Loucy (cell line): Measurements from ENCODE around the gene SNAPC2.

ENCODE experiments used
- H2AFZ ChIP-seq: fragments of 200-600 bp; sonication (generic); 2 replicates; pipeline ENCODE4 v1.6.0; 2016; ENCODE audit warnings: antibody characterized with exemption, mild to moderate bottlenecking, low read length, moderate library complexity
- H3F3A ChIP-seq: fragments of 200-600 bp; 2 replicates; pipeline ENCODE4 v1.6.0; 2016; ENCODE audit warnings: antibody characterized with exemption, low read depth, mild to moderate bottlenecking
- H3K27me3 ChIP-seq: fragments of 200-600 bp; sonication (generic); 2 replicates; pipeline ENCODE4 v1.6.1; 2014; ENCODE audit warnings: low read length, mild to moderate bottlenecking; ENCODE audit not compliant: insufficient read depth, poor library complexity, severe bottlenecking
- H3K36me3 ChIP-seq: fragments of 200-600 bp; sonication (generic); 2 replicates; pipeline ENCODE4 v1.6.1; 2016; ENCODE audit warnings: low read length; ENCODE audit not compliant: insufficient read depth
- H3K4me1 ChIP-seq: fragments of 200-600 bp; sonication (generic); 2 replicates; pipeline ENCODE4 v1.5.1; 2014; ENCODE audit warnings: low read length, mild to moderate bottlenecking; ENCODE audit not compliant: insufficient read depth, poor library complexity, severe bottlenecking
- H3K4me2 ChIP-seq: fragments of 200-600 bp; sonication (generic); 2 replicates; pipeline ENCODE4 v1.6.0; 2014; ENCODE audit warnings: antibody characterized with exemption, low read length, low read depth, mild to moderate bottlenecking; ENCODE audit not compliant: poor library complexity, severe bottlenecking
- H3K4me3 ChIP-seq: fragments of 200-600 bp; sonication (generic); 2 replicates; pipeline ENCODE4 v1.5.1; 2014; ENCODE audit warnings: low read length, mild to moderate bottlenecking, mixed read lengths; ENCODE audit not compliant: poor library complexity, severe bottlenecking
- H3K79me2 ChIP-seq: fragments of 200-600 bp; sonication (generic); 2 replicates; pipeline ENCODE4 v1.6.1; 2014; ENCODE audit warnings: low read length; ENCODE audit not compliant: insufficient read depth
- H3K9ac ChIP-seq: fragments of 200-600 bp; sonication (generic); 2 replicates; pipeline ENCODE4 v1.6.0; 2014; ENCODE audit warnings: mild to moderate bottlenecking, low read depth, low read length, moderate library complexity; ENCODE audit not compliant: poor library complexity, severe bottlenecking
- H3K9me2 ChIP-seq: fragments of 200-600 bp; sonication (generic); replicated peaks from 2 replicates; pipeline ENCODE4 v1.6.1; 2016; ENCODE audit warnings: low read depth, low read length, mixed read lengths
- H3K9me3 ChIP-seq: fragments of 200-600 bp; sonication (generic); 2 replicates; pipeline ENCODE4 v1.6.1; 2014; ENCODE audit warnings: mild to moderate bottlenecking, antibody characterized with exemption, low read length, low read depth; ENCODE audit not compliant: insufficient read depth
- H4K20me1 ChIP-seq: fragments of 200-600 bp; sonication (generic); 2 replicates; pipeline ENCODE4 v1.6.0; 2014; ENCODE audit warnings: antibody characterized with exemption, low read length, mild to moderate bottlenecking; ENCODE audit not compliant: insufficient read depth, poor library complexity, severe bottlenecking
- EZH2phosphoT487 ChIP-seq: fragments of 200-600 bp; IDR thresholded peaks from 2 replicates; pipeline ENCODE4 v1.6.1; 2018; ENCODE audit warnings: antibody characterized with exemption, mild to moderate bottlenecking, moderate library complexity, borderline replicate concordance
- TF ChIP-seq, protein P1 (sequence below): fragments of 200-600 bp; sonication (generic); conservative IDR thresholded peaks from 2 replicates; pipeline ENCODE4 v1.5.1; 2014; ENCODE audit warnings: mild to moderate bottlenecking, antibody characterized with exemption, low read length

SNAPC2 gene

DNA sequence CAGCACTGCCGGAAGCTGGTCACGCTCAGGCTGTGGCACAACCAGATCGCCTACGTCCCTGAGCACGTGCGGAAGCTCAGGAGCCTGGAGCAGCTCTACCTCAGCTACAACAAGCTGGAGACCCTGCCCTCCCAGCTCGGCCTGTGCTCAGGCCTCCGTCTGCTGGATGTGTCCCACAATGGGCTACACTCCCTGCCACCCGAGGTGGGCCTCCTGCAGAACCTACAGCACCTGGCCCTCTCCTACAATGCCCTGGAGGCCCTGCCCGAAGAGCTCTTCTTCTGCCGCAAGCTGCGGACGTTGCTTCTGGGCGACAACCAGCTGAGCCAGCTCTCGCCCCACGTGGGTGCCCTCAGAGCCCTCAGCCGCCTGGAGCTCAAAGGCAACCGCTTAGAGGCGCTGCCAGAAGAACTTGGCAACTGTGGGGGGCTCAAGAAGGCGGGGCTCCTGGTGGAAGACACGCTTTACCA lies 19.7 kb upstream of the SNAPC2 start:
- Histone ChIP-seq H3K4me3 (no peak overlapping the region), H3F3A (no peaks in the 10 kb centered on the region), H3K36me3 (no peaks in the 10 kb centered on the region), H3K9ac (no peak overlapping the region), H2AFZ (no peak overlapping the region), H3K9me3 (no peaks in the 10 kb centered on the region), H3K9me2 (no peaks in the 10 kb centered on the region), H4K20me1 (peaks cover 15% of the 10 kb centered on the region), H3K4me2 (no peak overlapping the region), H3K27me3 (no peaks in the 10 kb centered on the region), H3K4me1 (peaks cover 16% of the 10 kb centered on the region), H3K79me2 (peaks cover 23% of the 10 kb centered on the region)
- no peak for TF ChIP-seq EZH2phosphoT487
- TF ChIP-seq, protein P1, sequence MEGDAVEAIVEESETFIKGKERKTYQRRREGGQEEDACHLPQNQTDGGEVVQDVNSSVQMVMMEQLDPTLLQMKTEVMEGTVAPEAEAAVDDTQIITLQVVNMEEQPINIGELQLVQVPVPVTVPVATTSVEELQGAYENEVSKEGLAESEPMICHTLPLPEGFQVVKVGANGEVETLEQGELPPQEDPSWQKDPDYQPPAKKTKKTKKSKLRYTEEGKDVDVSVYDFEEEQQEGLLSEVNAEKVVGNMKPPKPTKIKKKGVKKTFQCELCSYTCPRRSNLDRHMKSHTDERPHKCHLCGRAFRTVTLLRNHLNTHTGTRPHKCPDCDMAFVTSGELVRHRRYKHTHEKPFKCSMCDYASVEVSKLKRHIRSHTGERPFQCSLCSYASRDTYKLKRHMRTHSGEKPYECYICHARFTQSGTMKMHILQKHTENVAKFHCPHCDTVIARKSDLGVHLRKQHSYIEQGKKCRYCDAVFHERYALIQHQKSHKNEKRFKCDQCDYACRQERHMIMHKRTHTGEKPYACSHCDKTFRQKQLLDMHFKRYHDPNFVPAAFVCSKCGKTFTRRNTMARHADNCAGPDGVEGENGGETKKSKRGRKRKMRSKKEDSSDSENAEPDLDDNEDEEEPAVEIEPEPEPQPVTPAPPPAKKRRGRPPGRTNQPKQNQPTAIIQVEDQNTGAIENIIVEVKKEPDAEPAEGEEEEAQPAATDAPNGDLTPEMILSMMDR = no peak

DNA sequence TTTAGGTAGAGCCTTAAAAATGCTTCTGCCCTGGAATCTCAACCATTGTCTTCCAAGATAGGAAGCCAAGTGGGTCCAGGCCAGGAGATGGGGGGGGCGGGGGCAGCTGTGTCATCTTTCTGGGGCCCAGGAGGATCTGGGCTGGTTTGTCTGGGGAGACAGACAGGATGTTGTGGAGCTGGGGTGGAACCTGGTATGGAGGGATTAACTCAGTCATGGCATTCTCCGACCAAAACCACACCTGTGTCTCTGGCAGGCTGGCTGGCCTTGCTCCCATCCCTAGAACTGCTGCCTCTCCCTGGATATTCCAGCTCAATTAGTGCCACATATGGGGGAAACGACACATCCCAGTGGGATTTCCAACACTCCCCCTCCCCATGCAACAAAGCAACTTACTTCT lies 19.2 kb upstream of the SNAPC2 start:
- H3K9ac ChIP-seq = no peak overlapping the region
- no peaks in the 10 kb centered on the region for H3K9me3 ChIP-seq
- peaks cover 28% of the 10 kb centered on the region for H3K79me2 ChIP-seq
- H3K4me3 ChIP-seq = no peak overlapping the region
- H3K4me1 ChIP-seq = peaks cover 21% of the 10 kb centered on the region
- H3K27me3 ChIP-seq = no peaks in the 10 kb centered on the region
- TF ChIP-seq EZH2phosphoT487 = no peak
- TF ChIP-seq, protein P1 = no peak
- H3K4me2 ChIP-seq = no peak overlapping the region
- H3K36me3 ChIP-seq = no peaks in the 10 kb centered on the region
- no peak overlapping the region for H2AFZ ChIP-seq
- H4K20me1 ChIP-seq = peaks cover 20% of the 10 kb centered on the region
- H3K9me2 ChIP-seq = no peaks in the 10 kb centered on the region
- no peaks in the 10 kb centered on the region for H3F3A ChIP-seq

DNA sequence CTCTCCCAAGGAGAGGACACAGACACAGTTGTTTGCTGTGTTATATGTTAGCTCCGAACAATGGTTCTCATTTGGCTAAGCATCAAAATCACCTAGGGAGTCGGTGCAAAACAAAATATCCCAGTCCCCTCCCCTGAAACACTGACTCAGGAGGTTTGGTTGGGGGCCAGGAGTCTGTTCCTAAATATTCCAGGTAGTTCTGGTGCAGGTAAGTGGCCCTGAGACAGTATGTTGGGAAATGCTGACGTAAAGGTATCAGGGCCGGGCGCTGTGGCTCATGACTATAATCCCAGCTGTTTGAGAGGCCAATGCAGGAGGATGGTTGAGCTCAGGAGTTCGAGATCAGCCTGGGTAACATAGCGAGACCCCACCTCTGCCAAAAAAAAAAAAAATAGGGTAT lies 18.8 kb upstream of the SNAPC2 start:
- H4K20me1 ChIP-seq = peaks cover 24% of the 10 kb centered on the region
- H3K4me3 ChIP-seq = no peak overlapping the region
- H3F3A ChIP-seq = no peaks in the 10 kb centered on the region
- H2AFZ ChIP-seq = no peak overlapping the region
- TF ChIP-seq EZH2phosphoT487 = no peak
- TF ChIP-seq, protein P1 = no peak
- peaks cover 32% of the 10 kb centered on the region for H3K79me2 ChIP-seq
- no peaks in the 10 kb centered on the region for H3K9me2 ChIP-seq
- no peaks in the 10 kb centered on the region for H3K27me3 ChIP-seq
- no peaks in the 10 kb centered on the region for H3K9me3 ChIP-seq
- H3K4me2 ChIP-seq = no peak overlapping the region
- H3K36me3 ChIP-seq = no peaks in the 10 kb centered on the region
- H3K9ac ChIP-seq = no peak overlapping the region
- H3K4me1 ChIP-seq = peaks cover 25% of the 10 kb centered on the region
